Epithelial cell of proximal tubule (primary cell): Measurements from ENCODE around the gene AJUBA. TPM values are rescaled to one million over a fixed set of nuclear protein-coding genes. Genes with fewer than 3 reads are reported as not detected.
"Not testable (repeated sequence)": the region's sequence is repeated elsewhere in the genome, so short reads cannot be mapped to it uniquely, and the experiment has no call there.

ENCODE experiments used
- DNase-seq: peaks from one replicate; pipeline ENCODE4 v3.0.0-alpha.2; 2011; ENCODE audit warnings: low read depth
- H3K4me3 ChIP-seq: 2 replicates; pipeline ENCODE4 v1.5.1; 2011; ENCODE audit warnings: low read depth, mild to moderate bottlenecking, low read length
- CTCF ChIP-seq: conservative IDR thresholded peaks from 2 replicates; pipeline ENCODE4 v1.5.1; 2012; ENCODE audit warnings: low read depth, mild to moderate bottlenecking, low read length
- total RNA-seq: library from RNA; depleted of rRNA; stranded (reverse); fragments of >200 nt; gene quantifications from 2 replicates; pipeline ENCODE4 v1.2.3, GENCODE V29; 2015

The AJUBA gene
- total RNA-seq, 1 donor from 2014 or later, result 63.2 TPM

- no peak for DNase-seq
- TF ChIP-seq CTCF, result no peak
- peak overlapping the region; percentile 84 for H3K4me3 ChIP-seq
Measured at GRCh38 chr14:23006188-23006534, 23.8 kb upstream of the AJUBA start.

GRCh38 chr14:23005451-23006187 lies 23.3 kb upstream of the AJUBA start:
- no peak for DNase-seq
- no peak for TF ChIP-seq CTCF
- H3K4me3 ChIP-seq, result peak overlapping the region; percentile 84

- DNase-seq, H3K4me3 ChIP-seq: not testable (repeated sequence)
Measured at GRCh38 chr14:23004274-23004673, 21.9 kb upstream of the AJUBA start.

GRCh38 chr14:23002592-23002991 lies 20.2 kb upstream of the AJUBA start:
- TF ChIP-seq CTCF, result no peak
- DNase-seq, result no peak
- H3K4me3 ChIP-seq, result no peak overlapping the region

GRCh38 chr14:23000860-23001259 lies 18.5 kb upstream of the AJUBA start:
- no peak for TF ChIP-seq CTCF
- no peak overlapping the region for H3K4me3 ChIP-seq
- DNase-seq, result no peak

- TF ChIP-seq CTCF, result no peak
- no peak overlapping the region for H3K4me3 ChIP-seq
- no peak for DNase-seq
Measured at GRCh38 chr14:22998329-22999012, 16.1 kb upstream of the AJUBA start.

GRCh38 chr14:22997676-22998323 lies 15.4 kb upstream of the AJUBA start:
- no peak for TF ChIP-seq CTCF
- H3K4me3 ChIP-seq, result no peak overlapping the region
- DNase-seq, result no peak
